Dendritic cell treated with granulocyte-macrophage colony-stimulating factor and Interleukin-4, amounts not matched to agents 40 ng/mL and 50 ng/mL, for 4 days (primary cell): Measurements from ENCODE around the gene FABP7.

Experiments
- H3K27ac Mint-ChIP-seq: one replicate; pipeline ENCODE4 v1.8.0; 2022; ENCODE audit warnings: mild to moderate bottlenecking, mixed read lengths
- H3K27me3 Mint-ChIP-seq: one replicate; pipeline ENCODE4 v1.8.0; 2022; ENCODE audit warnings: mild to moderate bottlenecking, mixed read lengths
- H3K36me3 Mint-ChIP-seq: one replicate; pipeline ENCODE4 v1.8.0; 2022; ENCODE audit warnings: low read depth, mixed read lengths
- H3K4me1 Mint-ChIP-seq: one replicate; pipeline ENCODE4 v1.8.0; 2022; ENCODE audit warnings: low read depth, mixed read lengths
- H3K4me3 Mint-ChIP-seq: one replicate; pipeline ENCODE4 v1.8.0; 2022; ENCODE audit warnings: mild to moderate bottlenecking, moderate library complexity, mixed read lengths
- H3K9me3 Mint-ChIP-seq: one replicate; pipeline ENCODE4 v1.8.0; 2022; ENCODE audit warnings: mixed read lengths
- intact Hi-C: fragments of 100-400 bp; cut with micrococcal nuclease; formaldehyde crosslinking; loops from one replicate; pipeline ENCODE4 v1.15.0; 2022

Gene FABP7

DNA sequence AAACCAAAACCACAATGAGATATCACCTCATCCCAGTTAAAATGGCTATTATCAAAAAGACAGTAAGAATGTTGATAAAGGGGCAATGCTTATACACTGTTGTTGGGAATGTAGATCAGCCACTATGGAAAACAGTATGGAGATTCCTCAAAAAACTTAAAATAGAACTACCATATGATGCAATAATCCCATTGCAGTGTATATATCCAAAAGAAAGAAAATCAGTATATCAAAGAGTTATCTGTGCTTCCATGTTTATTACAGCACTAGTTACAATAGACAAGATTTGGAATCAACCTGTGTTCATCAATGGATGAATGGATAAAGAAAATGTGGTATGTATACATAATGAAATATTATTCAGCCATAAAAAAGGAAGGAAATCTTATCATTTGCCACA, 3.5 kb upstream of the FABP7 start:
- intact Hi-C loops: no loop called here

DNA sequence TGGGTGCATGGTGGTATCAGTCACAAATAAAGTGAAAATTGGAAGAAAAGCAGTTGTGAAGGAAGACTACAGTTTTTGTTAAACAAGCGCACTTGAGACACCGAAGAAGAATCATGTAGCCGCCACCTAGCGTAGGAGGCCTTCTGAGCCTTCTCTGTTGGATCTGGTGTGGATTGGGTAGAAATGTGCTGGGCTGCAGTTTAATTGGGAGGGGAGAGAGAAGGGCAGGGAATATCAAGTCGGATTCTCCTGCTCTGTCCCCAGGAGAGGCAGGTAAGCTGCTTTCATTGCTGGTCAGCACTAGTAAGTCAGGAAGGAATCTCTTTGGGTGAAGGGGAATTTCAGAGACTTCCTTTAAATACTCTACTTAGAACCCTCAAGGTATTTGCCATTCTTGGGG, 1.2 kb upstream of the FABP7 start:
- H3K4me1 Mint-ChIP-seq: no peaks in the 10 kb centered on the region
- no peaks in the 10 kb centered on the region for H3K9me3 Mint-ChIP-seq
- intact Hi-C loops: no loop called here
- H3K27me3 Mint-ChIP-seq: peaks cover 21% of the 10 kb centered on the region
- H3K36me3 Mint-ChIP-seq: no peaks in the 10 kb centered on the region
- no peak overlapping the region for H3K4me3 Mint-ChIP-seq
- no peak overlapping the region for H3K27ac Mint-ChIP-seq

More for the DNA sequence above, 3.5 kb upstream of the FABP7 start:
- no peaks in the 10 kb centered on the region for H3K36me3 Mint-ChIP-seq
- H3K4me3 Mint-ChIP-seq: no peak overlapping the region
- peaks cover 17% of the 10 kb centered on the region for H3K4me1 Mint-ChIP-seq
- H3K27me3 Mint-ChIP-seq: peaks cover 18% of the 10 kb centered on the region
- no peak overlapping the region for H3K27ac Mint-ChIP-seq
- no peaks in the 10 kb centered on the region for H3K9me3 Mint-ChIP-seq

DNA sequence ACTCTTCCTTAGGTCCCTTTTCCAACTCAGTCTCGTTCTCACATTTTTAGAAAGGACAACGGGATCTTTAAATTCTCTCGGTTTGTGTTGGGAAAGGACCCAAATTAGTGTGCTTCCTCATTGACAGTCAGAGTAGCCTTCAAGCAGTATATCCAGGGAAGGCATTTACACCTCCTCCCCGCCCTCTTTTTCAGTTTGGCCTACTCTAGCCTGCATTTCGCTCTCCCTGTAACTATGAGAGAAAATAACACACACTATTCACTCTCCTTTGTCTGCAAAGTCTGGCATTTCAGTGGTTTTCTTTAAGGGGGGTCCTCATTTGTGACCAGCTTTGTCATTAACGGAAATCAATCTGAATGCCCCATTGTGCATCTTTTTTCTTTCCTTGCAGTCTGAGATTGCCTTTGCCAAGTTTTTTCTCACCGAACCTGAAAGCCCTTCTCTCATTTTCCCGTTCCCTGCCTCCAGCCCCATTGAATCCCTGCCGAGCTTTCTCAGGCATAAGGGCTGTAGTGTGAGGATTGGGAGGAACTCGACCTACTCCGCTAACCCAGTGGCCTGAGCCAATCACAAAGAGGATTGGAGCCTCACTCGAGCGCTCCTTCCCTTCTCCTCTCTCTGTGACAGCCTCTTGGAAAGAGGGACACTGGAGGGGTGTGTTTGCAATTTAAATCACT, 393 bp upstream of the FABP7 start:
- peaks cover 21% of the 10 kb centered on the region for H3K27me3 Mint-ChIP-seq
- H3K27ac Mint-ChIP-seq: no peak overlapping the region
- no peaks in the 10 kb centered on the region for H3K4me1 Mint-ChIP-seq
- no peaks in the 10 kb centered on the region for H3K36me3 Mint-ChIP-seq
- no peaks in the 10 kb centered on the region for H3K9me3 Mint-ChIP-seq
- H3K4me3 Mint-ChIP-seq: no peak overlapping the region
- intact Hi-C loops: no loop called here

- H3K27me3 Mint-ChIP-seq: peaks cover 23% of the 10 kb centered on the region
- H3K4me1 Mint-ChIP-seq: no peaks in the 10 kb centered on the region
- no peak overlapping the region for H3K27ac Mint-ChIP-seq
- intact Hi-C loops: loop anchor here (10.0 kb wide), 1 partner anchor 385 kb away; the partner anchor contains the start of gene HSF2
- H3K9me3 Mint-ChIP-seq: no peaks in the 10 kb centered on the region
- no peaks in the 10 kb centered on the region for H3K36me3 Mint-ChIP-seq
- H3K4me3 Mint-ChIP-seq: no peak overlapping the region
Observed at GRCh38 chr6:122780114-122780513, 598 bp downstream of the FABP7 start.

DNA sequence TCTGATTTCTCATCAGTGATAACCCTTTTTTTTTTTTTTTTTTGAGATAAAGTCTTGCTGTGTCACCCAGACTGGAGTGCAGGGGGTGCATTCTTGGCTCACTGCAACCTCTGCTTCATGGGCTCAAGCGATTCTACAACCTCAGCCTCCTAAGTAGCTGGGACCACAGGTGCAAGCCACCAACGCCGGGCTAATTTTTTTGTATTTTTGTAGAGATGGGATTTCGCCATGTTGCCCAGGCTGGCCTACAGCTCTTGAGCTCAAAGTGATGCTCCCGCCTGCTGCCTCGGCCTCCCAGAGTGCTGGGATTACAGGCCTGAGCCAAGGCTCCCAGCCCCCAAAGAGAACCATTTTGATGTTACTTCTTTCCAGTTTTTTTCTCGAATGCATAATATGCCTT, 2.2 kb downstream of the FABP7 start:
- intact Hi-C loops: loop anchor here (10.0 kb wide), 1 partner anchor 387 kb away; the partner anchor contains the start of gene HSF2
- Mint-ChIP-seq H3K36me3 (no peaks in the 10 kb centered on the region), H3K9me3 (no peaks in the 10 kb centered on the region), H3K27ac (no peak overlapping the region), H3K4me1 (no peaks in the 10 kb centered on the region), H3K27me3 (peaks cover 22% of the 10 kb centered on the region), H3K4me3 (no peak overlapping the region)

DNA sequence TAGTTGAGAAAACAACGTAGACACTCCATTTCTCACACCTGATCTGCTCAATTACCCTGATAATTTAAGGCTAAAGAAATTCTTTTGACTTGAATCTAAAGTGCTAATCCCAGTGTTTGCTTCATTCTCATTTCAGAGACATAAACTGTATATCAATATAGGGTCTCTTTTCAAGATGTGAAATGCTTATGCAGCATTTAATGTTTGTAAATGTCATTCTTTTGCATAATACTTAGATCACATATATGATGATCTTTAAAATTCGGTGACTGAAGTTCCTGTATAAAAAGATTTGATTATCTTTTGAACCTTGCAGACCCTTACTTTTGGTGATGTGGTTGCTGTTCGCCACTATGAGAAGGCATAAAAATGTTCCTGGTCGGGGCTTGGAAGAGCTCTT, 3.9 kb downstream of the FABP7 start:
- intact Hi-C loops: loop anchor here (10.0 kb wide), 1 partner anchor 389 kb away; the partner anchor contains the start of gene HSF2
- Mint-ChIP-seq H3K36me3 (no peaks in the 10 kb centered on the region), H3K27me3 (peaks cover 29% of the 10 kb centered on the region)

DNA sequence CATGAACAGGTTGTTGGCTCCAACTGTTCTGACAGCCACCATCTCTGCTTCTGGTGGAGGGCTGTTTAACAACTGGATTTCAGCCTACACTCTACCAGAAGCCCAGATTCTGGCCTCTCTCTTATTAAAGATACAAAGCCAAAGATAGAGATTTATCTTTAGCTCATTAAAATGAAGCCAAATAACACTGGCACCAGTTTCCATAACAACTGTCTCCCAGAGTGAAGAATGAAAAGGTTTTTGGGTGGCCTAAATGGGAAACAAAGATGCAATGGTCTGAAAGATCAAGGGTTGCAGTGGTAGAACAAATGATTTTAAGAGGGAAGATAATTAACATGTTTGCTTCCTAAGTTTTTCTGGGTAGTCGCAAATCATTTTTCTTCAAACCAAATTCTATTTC, 6.4 kb downstream of the FABP7 start:
- Mint-ChIP-seq H3K4me3 (no peak overlapping the region), H3K27me3 (peaks cover 17% of the 10 kb centered on the region), H3K36me3 (peaks cover 11% of the 10 kb centered on the region), H3K9me3 (no peaks in the 10 kb centered on the region), H3K27ac (no peak overlapping the region), H3K4me1 (peaks cover 19% of the 10 kb centered on the region)
- intact Hi-C loops: loop anchor here (5.0 to 10.0 kb wide), 2 partner anchors 314 to 391 kb away; partner anchors contain the start of genes HSF2 and SERINC1

More for the DNA sequence above, 3.9 kb downstream of the FABP7 start:
- no peaks in the 10 kb centered on the region for H3K4me1 Mint-ChIP-seq
- no peak overlapping the region for H3K4me3 Mint-ChIP-seq
- H3K27ac Mint-ChIP-seq: no peak overlapping the region
- H3K9me3 Mint-ChIP-seq: no peaks in the 10 kb centered on the region

DNA sequence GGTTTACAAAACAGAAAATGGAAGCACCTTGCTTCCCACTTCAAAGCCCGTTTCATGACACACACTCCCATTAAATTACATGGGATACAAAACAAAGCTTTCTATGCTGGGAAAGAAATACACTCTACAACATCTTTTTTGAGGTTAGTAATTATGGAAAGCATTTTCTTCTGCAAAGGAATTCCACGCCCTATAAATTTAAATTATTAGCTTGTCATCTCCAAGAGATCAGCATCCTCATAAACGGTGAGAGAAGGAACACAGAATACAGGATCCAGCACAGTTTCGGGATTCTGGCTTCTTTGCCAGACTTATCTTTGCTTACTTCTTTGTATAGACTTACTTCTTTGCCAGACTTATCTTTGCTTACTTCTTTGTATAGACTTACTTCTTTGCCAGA, 8.2 kb downstream of the FABP7 start:
- no peaks in the 10 kb centered on the region for H3K9me3 Mint-ChIP-seq
- peaks cover 28% of the 10 kb centered on the region for H3K4me1 Mint-ChIP-seq
- H3K27ac Mint-ChIP-seq: no peak overlapping the region
- intact Hi-C loops: loop anchor here (5.0 to 10.0 kb wide), 2 partner anchors 315 to 393 kb away; partner anchors contain the start of genes HSF2 and SERINC1
- H3K36me3 Mint-ChIP-seq: peaks cover 11% of the 10 kb centered on the region
- H3K27me3 Mint-ChIP-seq: peaks cover 13% of the 10 kb centered on the region
- H3K4me3 Mint-ChIP-seq: no peak overlapping the region

DNA sequence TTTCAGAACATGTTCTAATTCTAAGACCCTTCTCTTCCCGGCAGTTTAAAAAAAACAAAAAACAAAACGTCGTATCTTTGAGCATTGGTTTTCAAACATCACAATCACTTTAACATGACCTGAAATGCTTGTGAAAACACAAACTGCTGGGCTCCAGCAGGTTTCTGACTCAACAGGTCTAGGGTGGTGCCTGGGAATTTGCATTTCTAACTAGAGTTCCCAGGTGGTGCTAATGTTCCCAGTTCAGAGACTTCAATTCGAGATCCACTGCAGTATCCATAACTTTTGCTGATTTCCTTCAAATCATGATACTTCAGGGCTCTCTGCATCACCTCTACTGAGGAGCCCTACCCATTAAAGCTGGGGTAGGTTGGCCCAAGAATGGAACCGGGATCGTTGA, 8.7 kb downstream of the FABP7 start:
- intact Hi-C loops: loop anchor here (5.0 to 10.0 kb wide), 2 partner anchors 316 to 393 kb away; partner anchors contain the start of genes HSF2 and SERINC1
- Mint-ChIP-seq H3K9me3 (no peaks in the 10 kb centered on the region), H3K27ac (no peak overlapping the region), H3K36me3 (peaks cover 11% of the 10 kb centered on the region), H3K4me1 (peaks cover 33% of the 10 kb centered on the region), H3K27me3 (peaks cover 13% of the 10 kb centered on the region), H3K4me3 (no peak overlapping the region)

DNA sequence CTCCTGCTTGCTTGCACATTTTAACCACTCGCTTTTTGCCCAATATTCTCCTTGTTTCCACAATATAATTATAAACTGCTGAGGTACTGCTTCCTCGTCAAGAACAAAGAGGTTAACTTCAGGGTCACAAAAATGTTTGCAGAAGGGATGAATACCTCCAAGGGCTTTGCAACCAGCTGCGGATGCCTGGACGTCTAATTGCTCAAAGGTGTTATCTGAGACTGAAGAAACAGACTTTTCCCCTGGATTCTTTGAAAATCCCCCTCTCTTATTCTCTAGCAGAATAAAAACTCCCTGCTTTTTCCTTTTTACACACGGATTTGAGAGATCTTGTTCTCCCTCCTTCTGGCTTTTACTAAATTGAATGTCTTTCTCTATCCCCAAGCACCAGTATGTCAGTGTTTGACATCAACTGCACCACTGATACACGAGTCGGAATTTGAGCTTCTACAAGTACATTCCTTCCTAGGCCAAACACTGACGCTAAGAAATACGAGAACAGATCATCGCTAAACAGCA, 9.2 kb downstream of the FABP7 start:
- intact Hi-C loops: loop anchor here (5.0 to 10.0 kb wide), 2 partner anchors 316 to 394 kb away; partner anchors contain the start of genes HSF2 and SERINC1
- peaks cover 13% of the 10 kb centered on the region for H3K27me3 Mint-ChIP-seq
- H3K27ac Mint-ChIP-seq: peak overlapping the region; percentile 86
- H3K4me3 Mint-ChIP-seq: peak overlapping the region; percentile 79
- H3K4me1 Mint-ChIP-seq: peaks cover 34% of the 10 kb centered on the region
- H3K36me3 Mint-ChIP-seq: peaks cover 11% of the 10 kb centered on the region
- no peaks in the 10 kb centered on the region for H3K9me3 Mint-ChIP-seq

- H3K9me3 Mint-ChIP-seq: no peaks in the 10 kb centered on the region
Observed at GRCh38 chr6:122789182-122790027, 9.9 kb downstream of the FABP7 start, which contains the start of gene SMPDL3A. Gene SMPDL3A (plus strand): TSS chr6:122789258. CDS start chr6:122789347, 89 bp downstream.

GRCh38 chr6:122790028-122790422, 10.5 kb downstream of the FABP7 start:
- intact Hi-C loops: loop anchor here (5.0 kb wide), 1 partner anchor 33 kb away; no protein-coding TSS in a partner anchor
- H3K4me3 Mint-ChIP-seq: peak overlapping the region; percentile 79

More at GRCh38 chr6:122789182-122790027, 9.9 kb downstream of the FABP7 start, which contains the start of gene SMPDL3A:
- Mint-ChIP-seq H3K27me3 (peaks cover 11% of the 10 kb centered on the region), H3K4me3 (peak within 1 kb of the TSS; percentile 79), H3K36me3 (peaks cover 11% of the 10 kb centered on the region), H3K4me1 (peaks cover 34% of the 10 kb centered on the region), H3K27ac (peak within 1 kb of the TSS; percentile 86)
- intact Hi-C loops: loop anchor here (5.0 to 10.0 kb wide), 3 partner anchors 32 to 395 kb away; partner anchors contain the start of genes HSF2 and SERINC1

More at GRCh38 chr6:122790028-122790422, 10.5 kb downstream of the FABP7 start:
- peak overlapping the region; percentile 86 for H3K27ac Mint-ChIP-seq
- H3K27me3 Mint-ChIP-seq: peaks cover 10% of the 10 kb centered on the region
- peaks cover 34% of the 10 kb centered on the region for H3K4me1 Mint-ChIP-seq
- H3K36me3 Mint-ChIP-seq: peaks cover 11% of the 10 kb centered on the region
- H3K9me3 Mint-ChIP-seq: no peaks in the 10 kb centered on the region
